HepG2 (cell line): ENCODE results near the gene CDK5RAP2. TPM values are rescaled to one million over a fixed set of nuclear protein-coding genes. Genes with fewer than 3 reads are reported as not detected.

Experiments
- ATF7 ChIP-seq, 2 experiments: fragments of 450-650 bp in 1 of 2; sonication (generic) in 1 of 2; formaldehyde crosslinking in 1 of 2; IDR thresholded peaks; 2 replicates each; pipeline versions ENCODE4 v1.4.0 to v1.6.1; 2016 to 2020; ENCODE audit warnings: antibody characterized with exemption in 1 of 2, mild to moderate bottlenecking in 1 of 2, missing genetic modification reagents in 1 of 2
- CEBPG ChIP-seq: IDR thresholded peaks from 2 replicates; pipeline ENCODE4 v1.6.1; 2016
- GPN1 ChIP-seq: sonication (generic); formaldehyde crosslinking; IDR thresholded peaks from 2 replicates; pipeline ENCODE4 v1.5.1; 2020; ENCODE audit warnings: missing genetic modification reagents, borderline replicate concordance
- GZF1 ChIP-seq: sonication (generic); formaldehyde crosslinking; IDR thresholded peaks from 2 replicates; pipeline ENCODE4 v1.5.1; 2020; ENCODE audit warnings: mild to moderate bottlenecking, missing genetic modification reagents
- HNRNPH1 ChIP-seq: fragments of 200-400 bp; formaldehyde crosslinking; optimal IDR thresholded peaks from 2 replicates; pipeline ENCODE3; 2017; ENCODE audit warnings: mild to moderate bottlenecking, low read depth, low read length
- ISX ChIP-seq: sonication (generic); formaldehyde crosslinking; conservative IDR thresholded peaks from 2 replicates; pipeline ENCODE4 v1.5.0; 2020; ENCODE audit warnings: missing genetic modification reagents
- MEIS2 ChIP-seq: sonication (generic); formaldehyde crosslinking; IDR thresholded peaks from 2 replicates; pipeline ENCODE4 v1.9.0; 2021; ENCODE audit warnings: mild to moderate bottlenecking, missing genetic modification reagents
- MXI1 ChIP-seq: IDR thresholded peaks from 3 replicates; pipeline ENCODE4 v1.6.1; 2012; ENCODE audit warnings: low read depth, low read length, inconsistent platforms, borderline replicate concordance
- NFE2L1 ChIP-seq: sonication (generic); formaldehyde crosslinking; IDR thresholded peaks from 2 replicates; pipeline ENCODE4 v1.4.0; 2020; ENCODE audit warnings: missing genetic modification reagents, mild to moderate bottlenecking, borderline replicate concordance
- NR2F1 ChIP-seq, 2 experiments: fragments of 450-650 bp in 1 of 2; formaldehyde crosslinking in 1 of 2; IDR thresholded peaks; 2 replicates each; pipeline versions ENCODE4 v1.5.0 to v1.6.1; 2016 to 2020; ENCODE audit warnings: mild to moderate bottlenecking in 1 of 2, missing compliant biosample characterization in 1 of 2, missing genetic modification reagents in 1 of 2, moderate library complexity in 1 of 2
- RBAK ChIP-seq: sonication (generic); formaldehyde crosslinking; IDR thresholded peaks from 2 replicates; pipeline ENCODE4 v1.5.1; 2020; ENCODE audit warnings: mild to moderate bottlenecking, missing genetic modification reagents
- RFX3 ChIP-seq: IDR thresholded peaks from 2 replicates; pipeline ENCODE4 v1.6.1; 2016; ENCODE audit warnings: missing biosample characterization, missing genetic modification reagents
- SP1 ChIP-seq, 2 experiments: fragments of 450-650 bp in 1 of 2; sonication (generic) in 1 of 2; formaldehyde crosslinking in 1 of 2; IDR thresholded peaks; 2 replicates each; pipeline versions ENCODE4 v1.4.0 to v1.6.1; 2016 to 2020; ENCODE audit warnings: missing genetic modification reagents in 1 of 2
- THAP9 ChIP-seq: sonication (generic); formaldehyde crosslinking; IDR thresholded peaks from 2 replicates; pipeline ENCODE4; 2020; ENCODE audit warnings: missing genetic modification reagents, mild to moderate bottlenecking, borderline replicate concordance
- XBP1 ChIP-seq: sonication (generic); formaldehyde crosslinking; IDR thresholded peaks from 2 replicates; pipeline ENCODE4 v1.5.0; 2020; ENCODE audit warnings: missing genetic modification reagents
- ZFP36 ChIP-seq: fragments of 150-350 bp; IDR thresholded peaks from 2 replicates; pipeline ENCODE4 v1.6.1; 2018; ENCODE audit warnings: borderline replicate concordance, low read length, low read depth; ENCODE audit not compliant: partially characterized antibody
- ZNF275 ChIP-seq: sonication (generic); formaldehyde crosslinking; IDR thresholded peaks from 2 replicates; pipeline ENCODE4 v1.8.0; 2022; ENCODE audit warnings: missing genetic modification reagents, mild to moderate bottlenecking, inconsistent platforms, borderline replicate concordance
- ZNF770 ChIP-seq: sonication (generic); formaldehyde crosslinking; IDR thresholded peaks from 2 replicates; pipeline ENCODE4 v1.5.0; 2020; ENCODE audit warnings: mild to moderate bottlenecking, missing genetic modification reagents
- ZNF816 ChIP-seq: sonication (generic); formaldehyde crosslinking; IDR thresholded peaks from 2 replicates; pipeline ENCODE4 v1.8.0; 2022; ENCODE audit warnings: missing genetic modification reagents, mild to moderate bottlenecking, borderline replicate concordance
- ZSCAN22 ChIP-seq: sonication (generic); formaldehyde crosslinking; IDR thresholded peaks from 2 replicates; pipeline ENCODE4 v1.4.0; 2020; ENCODE audit warnings: mild to moderate bottlenecking, missing genetic modification reagents
- polyA plus RNA-seq, 8 experiments: library from polyadenylated mRNA; depleted of rRNA in 3 of 8; stranded (reverse) in 7 of 8; unstranded in 1 of 8; fragments of >200 nt; fragmentation: Illumina TruSeq in 4 of 8; extraction: Trizol in 4 of 8; gene quantifications; 2 replicates each; pipeline versions ENCODE4 v1.2.1 to v1.2.3, GENCODE V29; 2011 to 2016; ENCODE audit warnings: low read depth in 4 of 8, missing spikeins in 1 of 8, mixed read lengths in 1 of 8; ENCODE audit not compliant: insufficient read depth in 1 of 8
- total RNA-seq, 5 experiments: library from RNA; depleted of rRNA; stranded (reverse); fragments of >200 nt; fragmentation: Illumina TruSeq; extraction: Trizol; gene quantifications; 2 replicates each; pipeline ENCODE4 v1.2.3, GENCODE V29; 2016; ENCODE audit warnings: low read depth in 1 of 5

Gene CDK5RAP2
- total and polyA plus RNA-seq, 2 of the 13 experiments (the other 11 are each of a cell fraction or from before 2014, with no cell fraction given), result 31.8 to 42.2 TPM

GRCh38 chr9:120383999-120384924, 195.7 kb downstream of the CDK5RAP2 start (continued):
- no peak; the same call in 1 of the 2 replicates for TF ChIP-seq THAP9 (CRISPR knock-in tag)
- TF ChIP-seq CEBPG (CRISPR knock-in tag), result peak; percentile 68
- peak; percentile 78; a peak in 3 of 4 replicates for TF ChIP-seq NR2F1 (CRISPR knock-in tag; IDR thresholded peaks at IDR 0.05)
- TF ChIP-seq GPN1 (CRISPR knock-in tag), result no peak
- 0 out of 3 replicates have a peak, but pooled peaks have one; percentile 21 for TF ChIP-seq MXI1
- peak; percentile 60; the same call in 1 of the 2 replicates for TF ChIP-seq ZNF275 (CRISPR knock-in tag)
- no peak for TF ChIP-seq ZFP36
- no peak for TF ChIP-seq RFX3 (CRISPR knock-in tag)
- TF ChIP-seq GZF1 (CRISPR knock-in tag), result peak; percentile 78; the same call in 1 of the 2 replicates
- peak; percentile 88; the same call in 1 of the 2 replicates for TF ChIP-seq MEIS2 (CRISPR knock-in tag)
- TF ChIP-seq RBAK (CRISPR knock-in tag), result no peak
- no peak for TF ChIP-seq NFE2L1
- TF ChIP-seq ATF7 (IDR thresholded peaks at IDR 0.05), result no peak
- 0 out of 2 replicates have a peak, but pooled peaks have one; percentile 54 for TF ChIP-seq ATF7 (CRISPR knock-in tag; IDR thresholded peaks at IDR 0.05)
- TF ChIP-seq ZNF770 (CRISPR knock-in tag), result peak; percentile 97
- no peak for TF ChIP-seq SP1 (IDR thresholded peaks at IDR 0.05)
- peak; percentile 59; the same call in 1 of the 2 replicates for TF ChIP-seq SP1 (CRISPR knock-in tag; IDR thresholded peaks at IDR 0.05)
- TF ChIP-seq HNRNPH1, result peak; percentile 40
- TF ChIP-seq ZSCAN22 (CRISPR knock-in tag), result peak; percentile 60; the same call in 1 of the 2 replicates
- no peak; the same call in 1 of the 2 replicates for TF ChIP-seq ISX (CRISPR knock-in tag)
- no peak for TF ChIP-seq XBP1 (CRISPR knock-in tag)
- no peak for TF ChIP-seq ZNF816 (CRISPR knock-in tag)
